HG02943 (cell line): ENCODE data around the gene IL32.

Experiments
- ATAC-seq: cut with Tn5 transposase; IDR thresholded peaks from one replicate; pipeline ENCODE4 v1.9.1; 2021; ENCODE audit warnings: mild to moderate bottlenecking, low read depth, moderate library complexity; ENCODE audit not compliant: unreplicated experiment

IL32 gene

DNA sequence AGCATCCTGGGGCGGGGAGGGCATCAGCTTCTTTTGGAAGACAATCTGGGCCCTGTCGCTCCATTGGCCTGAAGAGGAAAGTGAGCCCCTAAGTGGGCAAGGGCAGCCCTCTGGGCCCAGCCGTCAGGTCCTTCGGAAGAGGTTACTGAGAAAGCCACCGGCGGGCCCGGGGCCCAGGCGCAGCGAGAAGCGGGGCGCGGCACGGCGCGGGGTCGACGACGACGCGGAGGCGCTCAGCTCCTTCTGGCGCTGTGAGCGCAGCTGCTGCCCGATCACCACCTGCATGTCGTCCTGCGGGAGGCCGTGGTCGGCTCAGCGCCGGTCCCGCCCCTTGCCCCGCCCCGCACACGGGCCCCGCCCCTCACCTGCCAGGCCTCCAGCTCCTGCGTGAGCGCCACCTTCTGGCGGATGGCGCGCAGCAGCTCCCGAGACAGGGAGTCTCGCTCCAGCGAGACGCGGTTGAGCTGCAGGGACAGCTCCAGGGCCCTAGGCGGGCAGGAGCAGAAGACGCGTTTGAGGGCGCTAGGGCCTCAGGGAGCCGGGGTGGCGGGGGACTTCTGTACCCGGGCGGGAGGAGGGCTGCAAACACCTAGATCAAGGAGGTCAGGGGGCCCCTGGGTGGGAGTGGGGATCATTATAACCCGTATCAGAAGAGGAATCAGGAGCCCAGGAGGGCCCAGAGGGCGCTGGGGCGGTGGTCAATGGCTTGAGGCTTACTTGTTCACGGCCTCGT, 37.3 kb upstream of the IL32 start:
- no peak for ATAC-seq

DNA sequence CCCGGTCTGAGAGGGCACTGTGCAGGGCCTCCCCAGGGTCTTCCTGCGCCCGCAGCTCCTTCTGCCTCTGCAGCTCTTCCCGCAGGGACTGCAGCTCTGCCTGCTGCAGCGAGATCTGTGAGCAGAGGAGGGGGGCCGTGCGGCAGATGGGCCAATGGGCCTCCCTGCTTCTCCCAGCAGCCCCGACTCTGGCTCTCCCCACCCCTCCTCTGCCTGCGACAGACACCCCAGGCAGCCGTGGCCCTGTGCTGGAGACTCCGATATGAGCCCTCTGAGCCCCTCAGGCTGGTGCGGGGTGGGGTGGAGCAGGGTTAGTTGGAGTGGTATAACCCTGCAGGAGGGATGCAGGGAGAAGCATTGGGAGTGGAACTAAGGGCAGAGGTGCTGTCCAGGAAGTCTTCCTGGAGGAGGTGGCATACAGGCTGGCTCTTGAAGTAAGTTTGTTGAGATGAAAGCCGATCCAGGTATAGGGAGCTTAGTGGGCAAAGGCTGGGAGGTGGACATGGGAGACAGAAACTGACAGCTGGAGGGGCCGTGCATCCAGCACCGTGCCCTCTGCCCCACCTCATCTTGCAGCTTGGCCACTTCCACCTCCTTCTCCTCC, 36.6 kb upstream of the IL32 start:
- no peak for ATAC-seq

DNA sequence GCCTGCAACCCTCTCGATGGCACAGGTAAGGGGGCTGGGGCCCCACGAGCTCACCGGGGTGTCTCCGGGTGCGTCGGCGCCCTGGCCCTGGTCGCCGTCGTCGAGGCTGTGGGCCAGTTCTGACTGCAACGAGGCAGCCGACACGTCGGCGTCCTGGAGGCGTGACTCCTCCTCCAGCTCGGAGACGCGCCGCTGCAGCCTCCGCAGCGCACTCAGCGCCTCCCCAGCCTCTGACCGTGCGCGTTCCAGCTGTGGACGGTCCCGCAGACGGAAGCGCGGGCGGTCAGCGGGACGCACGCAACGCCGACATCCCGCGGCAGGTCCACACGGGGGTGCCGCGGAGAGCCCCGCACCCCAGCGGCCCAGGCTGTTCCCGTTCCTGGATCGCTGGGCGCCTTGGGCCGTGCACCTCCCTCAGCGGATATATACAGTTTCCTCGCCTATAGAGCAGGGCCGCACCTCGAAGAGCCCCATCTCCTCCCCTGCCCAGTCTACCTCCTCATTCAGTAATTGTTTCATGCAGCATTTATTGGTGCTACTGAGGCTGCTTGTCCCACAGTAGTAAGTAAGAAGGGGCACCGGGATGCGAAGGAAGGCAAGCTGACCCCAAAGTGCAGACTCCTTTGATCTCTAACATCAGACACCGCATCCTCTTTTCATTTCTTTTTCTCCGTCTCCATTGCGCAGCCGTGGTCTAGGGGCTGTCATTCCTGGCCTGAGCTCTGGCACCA, 35.8 kb upstream of the IL32 start:
- no peak for ATAC-seq

DNA sequence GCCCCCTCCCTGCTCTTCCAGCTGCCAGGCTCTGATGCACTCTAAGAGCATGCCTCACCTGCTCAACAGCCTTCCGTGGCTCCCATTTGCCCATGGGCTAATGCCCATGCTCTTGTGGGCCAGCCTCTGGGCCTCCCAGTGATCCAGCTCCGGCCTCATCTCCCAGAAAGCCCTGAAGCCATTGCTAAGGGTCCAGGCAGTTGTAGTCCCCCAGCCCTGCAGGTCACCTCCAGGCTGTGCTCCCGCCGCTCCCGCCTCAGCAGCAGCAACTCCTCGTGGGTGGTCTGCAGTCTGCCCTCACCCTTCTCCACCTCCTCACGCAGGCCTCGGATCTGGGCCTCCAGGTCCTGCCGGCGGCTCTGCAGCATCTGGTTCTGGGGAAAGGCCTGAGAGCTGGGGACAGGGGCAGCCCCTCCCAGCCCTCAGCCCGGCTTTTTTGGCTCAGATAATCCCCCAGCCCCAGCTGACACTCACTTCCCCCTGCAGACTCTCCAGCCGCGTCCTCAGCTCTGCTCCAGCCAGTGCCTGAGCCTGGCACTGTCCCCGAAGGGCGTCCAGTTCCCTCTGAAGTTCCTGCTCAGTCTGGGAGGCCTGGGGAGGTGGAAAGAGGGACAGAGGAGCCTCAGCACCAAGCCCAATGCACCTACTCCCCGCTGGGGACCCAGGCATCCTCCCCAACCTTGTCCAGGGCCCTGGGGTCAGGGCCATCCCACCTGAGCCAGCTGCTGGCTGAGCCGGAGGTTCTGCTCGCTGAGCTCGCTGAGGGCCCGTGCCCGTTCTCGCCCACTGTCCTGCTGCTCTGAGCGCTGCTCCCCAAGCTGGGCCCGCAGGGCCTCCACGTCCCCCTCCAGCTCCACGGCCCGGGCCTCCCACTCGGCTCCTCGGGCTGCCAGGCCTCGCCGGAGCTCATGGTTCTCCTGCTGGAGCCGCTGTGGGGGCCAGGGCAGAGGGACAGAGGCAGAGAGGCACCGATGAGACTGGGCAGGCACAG, 34.9 kb upstream of the IL32 start:
- no peak for ATAC-seq

DNA sequence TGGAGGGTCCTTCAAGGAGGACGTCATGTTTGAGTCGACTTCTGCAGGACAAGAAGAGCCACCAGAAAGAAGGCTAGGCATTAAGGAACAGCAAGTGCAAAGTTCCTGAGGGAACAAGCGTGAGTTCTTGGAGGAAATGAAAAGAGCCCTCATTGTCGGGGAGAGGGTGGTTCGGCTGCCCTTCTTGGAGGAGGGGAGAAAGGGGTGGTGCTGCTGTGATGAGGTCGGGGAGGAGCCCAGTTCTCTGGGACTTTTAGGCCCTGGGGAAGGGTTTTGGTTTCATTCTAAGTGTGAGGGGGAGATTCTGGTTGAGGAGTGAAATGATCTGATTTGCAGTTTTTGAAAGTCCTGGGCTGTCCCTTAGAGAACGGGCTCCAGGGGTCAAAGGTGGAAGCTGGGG, 32.8 kb upstream of the IL32 start:
- no peak for ATAC-seq

DNA sequence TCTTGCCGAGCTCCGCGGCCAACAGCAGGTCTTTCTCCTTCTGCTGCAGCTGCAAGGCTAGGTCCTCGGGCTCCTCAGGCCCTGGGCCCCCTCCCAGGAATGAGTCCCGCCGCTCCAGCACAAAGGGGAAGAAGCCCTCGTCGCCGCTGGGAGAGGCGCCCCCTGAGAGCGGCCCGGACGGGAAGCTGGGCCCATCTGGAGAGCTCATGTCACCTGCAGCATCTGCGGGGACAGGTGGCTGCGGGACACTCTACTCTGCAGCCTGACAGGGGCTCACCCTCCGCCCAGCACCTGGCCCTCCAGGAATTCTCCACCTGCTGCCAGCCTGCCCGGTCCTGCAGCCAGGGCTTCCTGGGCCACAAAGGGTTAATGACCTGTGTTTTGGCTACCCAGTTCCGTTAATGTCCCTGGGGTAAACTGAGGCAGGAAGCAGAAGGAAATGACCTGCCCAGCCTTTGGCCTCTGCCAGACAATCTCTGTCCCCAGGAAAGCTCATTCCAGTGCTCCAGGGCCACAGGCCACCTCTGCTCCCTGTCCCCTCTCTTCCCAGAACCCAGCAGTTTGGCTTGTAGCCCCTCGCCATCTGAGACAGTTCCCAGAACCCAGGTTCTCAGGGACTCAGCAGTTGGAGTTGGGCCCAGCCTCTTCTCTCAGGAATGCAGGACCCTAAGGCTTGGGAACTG, 30.0 kb upstream of the IL32 start:
- ATAC-seq: no peak

DNA sequence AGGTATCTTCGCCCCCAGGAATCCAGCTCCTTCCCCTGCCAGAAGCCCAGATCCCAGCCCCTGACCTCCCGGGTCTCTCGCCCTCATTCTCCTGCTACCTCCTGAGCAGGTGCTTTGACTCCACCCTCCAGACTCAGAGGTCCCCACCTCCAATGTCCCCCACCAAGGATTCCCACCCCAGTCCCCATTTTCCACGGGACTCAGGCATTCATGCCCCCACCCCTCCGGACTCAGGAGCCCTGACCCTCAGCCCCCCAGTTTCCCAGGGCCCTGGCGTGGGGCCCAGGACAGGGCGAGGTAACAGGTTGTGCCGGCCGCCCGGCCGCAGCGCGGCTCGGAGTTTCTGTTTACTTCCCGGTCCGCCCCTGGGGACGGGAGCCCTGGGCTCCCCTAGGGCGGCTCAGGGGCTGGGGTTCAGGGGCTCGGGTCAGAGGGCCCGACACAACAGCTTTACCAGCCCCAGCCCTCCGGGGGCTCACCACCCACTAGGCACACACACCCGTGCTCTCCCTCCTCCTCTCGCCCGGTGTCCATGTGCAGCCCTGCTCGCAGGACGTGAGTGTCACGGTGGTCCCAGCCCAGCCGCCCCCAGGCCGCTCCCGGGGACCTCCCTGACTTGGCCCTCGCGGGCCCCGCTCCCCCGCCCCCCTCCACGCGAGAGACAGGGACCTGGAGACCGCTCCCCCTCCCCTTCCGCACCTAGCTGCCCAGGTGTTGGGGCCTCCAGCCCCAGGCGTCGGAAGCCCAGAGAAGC, 29.3 kb upstream of the IL32 start:
- ATAC-seq: no peak

DNA sequence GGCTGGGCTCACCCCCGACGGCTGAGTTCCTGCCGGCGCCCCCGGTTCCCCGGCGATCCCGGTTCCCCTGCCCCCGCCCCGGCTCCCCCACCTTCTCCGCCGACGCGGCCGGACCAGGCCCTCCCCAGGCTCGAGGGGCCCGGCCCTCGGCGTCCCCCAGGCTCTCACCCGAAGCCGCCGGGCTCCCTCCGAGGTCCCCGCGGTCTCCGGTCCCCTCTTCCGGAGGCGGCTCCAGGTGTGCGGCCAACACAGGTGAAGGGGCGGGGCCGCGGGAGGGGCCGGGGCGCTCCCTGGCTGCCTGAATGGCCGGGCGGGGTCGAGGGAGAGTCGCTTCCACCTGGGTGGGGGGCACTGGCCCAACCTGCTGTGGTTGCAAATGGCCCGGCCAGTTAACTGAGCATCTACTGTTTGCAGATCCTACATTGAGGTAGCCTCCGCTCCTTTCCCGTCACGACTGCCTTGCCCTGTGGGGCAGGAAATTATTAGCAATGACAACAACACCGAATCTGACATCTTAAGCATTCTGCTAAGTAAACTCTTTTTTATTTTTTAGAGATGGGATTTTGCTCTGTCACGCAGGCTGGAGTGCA, 28.6 kb upstream of the IL32 start, which contains the start of gene BICDL2:
Gene BICDL2 (minus strand): TSS at position 219 of the 590 bp plus-strand sequence. CDS start 1,448 bp downstream, outside the sequence.
- ATAC-seq: no peak

DNA sequence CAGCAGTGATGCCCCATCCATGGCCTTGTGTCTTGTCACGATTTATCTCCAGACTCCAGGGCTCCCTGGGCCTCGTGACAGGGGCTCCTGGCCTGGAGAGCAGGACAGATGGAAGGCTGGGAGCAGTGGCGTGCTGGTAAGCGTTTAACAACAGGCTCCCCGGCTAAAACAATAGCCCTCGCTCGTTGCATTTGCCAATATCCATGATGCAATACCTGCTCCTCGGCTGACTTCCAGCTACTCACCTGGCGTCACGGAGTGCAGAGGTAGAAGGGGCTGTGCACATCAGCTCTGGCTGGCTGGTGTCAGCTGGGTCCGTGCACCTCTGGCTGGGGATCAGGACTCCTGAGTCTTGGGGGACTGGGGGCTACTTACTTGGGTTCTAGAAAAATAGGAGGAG, 27.2 kb upstream of the IL32 start:
- no peak for ATAC-seq

DNA sequence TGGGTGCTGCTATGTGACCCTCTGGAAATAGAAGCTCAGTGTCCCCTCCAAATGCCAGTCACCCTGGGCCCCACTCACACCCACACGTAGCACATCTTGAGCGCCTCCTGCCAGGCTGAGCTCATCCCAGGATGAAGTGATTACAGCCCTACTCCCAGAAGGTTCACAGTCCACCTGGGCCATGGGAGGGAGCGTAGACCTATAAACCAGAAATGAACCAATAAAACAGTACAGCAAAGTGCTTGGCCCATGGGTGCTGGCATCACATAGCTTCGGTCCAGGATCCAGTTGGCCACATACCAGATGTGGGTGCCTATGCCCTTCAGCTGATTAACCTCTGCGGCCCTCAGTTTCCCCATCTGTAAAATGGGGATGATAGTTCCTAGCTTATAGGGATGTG, 26.5 kb upstream of the IL32 start:
- no peak for ATAC-seq

DNA sequence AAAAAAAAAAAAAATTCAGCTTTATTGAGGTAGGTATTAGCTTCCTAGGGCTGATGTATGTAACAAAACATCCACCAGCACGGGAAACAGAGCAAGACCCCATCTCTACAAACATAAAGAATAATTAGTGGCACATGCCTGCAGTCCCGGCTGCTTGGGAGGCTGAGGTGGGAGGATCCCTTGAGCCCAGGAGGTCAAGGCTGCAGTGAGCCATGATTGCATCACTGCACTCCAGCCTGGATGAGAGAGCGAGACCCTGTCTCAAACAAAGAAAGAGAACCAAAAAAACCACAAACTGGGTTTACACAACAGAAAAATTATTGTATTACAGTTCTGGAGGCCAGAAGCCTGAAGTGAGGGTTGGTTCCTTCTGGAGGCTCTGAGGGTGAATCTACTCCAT, 23.1 kb upstream of the IL32 start:
- no peak for ATAC-seq

DNA sequence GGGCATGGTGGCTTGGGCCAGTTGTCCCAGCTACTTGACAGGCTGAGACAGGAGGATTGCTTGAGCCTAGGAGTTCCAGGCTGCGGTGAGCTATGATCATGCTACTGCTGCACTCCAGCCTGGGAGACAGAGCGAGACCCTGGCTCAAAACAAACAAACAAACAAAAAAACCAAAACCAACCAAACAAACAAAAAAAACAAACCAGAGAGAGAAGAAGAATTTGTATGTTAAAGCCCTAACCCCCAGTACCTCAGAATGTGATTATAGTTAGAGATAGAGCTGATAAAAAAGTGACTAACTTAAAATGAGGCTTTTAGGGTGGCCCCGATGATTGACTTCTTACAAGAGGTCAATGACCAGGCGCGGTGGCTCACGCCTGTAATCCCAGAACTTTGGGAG, 20.7 kb upstream of the IL32 start:
- no peak for ATAC-seq

DNA sequence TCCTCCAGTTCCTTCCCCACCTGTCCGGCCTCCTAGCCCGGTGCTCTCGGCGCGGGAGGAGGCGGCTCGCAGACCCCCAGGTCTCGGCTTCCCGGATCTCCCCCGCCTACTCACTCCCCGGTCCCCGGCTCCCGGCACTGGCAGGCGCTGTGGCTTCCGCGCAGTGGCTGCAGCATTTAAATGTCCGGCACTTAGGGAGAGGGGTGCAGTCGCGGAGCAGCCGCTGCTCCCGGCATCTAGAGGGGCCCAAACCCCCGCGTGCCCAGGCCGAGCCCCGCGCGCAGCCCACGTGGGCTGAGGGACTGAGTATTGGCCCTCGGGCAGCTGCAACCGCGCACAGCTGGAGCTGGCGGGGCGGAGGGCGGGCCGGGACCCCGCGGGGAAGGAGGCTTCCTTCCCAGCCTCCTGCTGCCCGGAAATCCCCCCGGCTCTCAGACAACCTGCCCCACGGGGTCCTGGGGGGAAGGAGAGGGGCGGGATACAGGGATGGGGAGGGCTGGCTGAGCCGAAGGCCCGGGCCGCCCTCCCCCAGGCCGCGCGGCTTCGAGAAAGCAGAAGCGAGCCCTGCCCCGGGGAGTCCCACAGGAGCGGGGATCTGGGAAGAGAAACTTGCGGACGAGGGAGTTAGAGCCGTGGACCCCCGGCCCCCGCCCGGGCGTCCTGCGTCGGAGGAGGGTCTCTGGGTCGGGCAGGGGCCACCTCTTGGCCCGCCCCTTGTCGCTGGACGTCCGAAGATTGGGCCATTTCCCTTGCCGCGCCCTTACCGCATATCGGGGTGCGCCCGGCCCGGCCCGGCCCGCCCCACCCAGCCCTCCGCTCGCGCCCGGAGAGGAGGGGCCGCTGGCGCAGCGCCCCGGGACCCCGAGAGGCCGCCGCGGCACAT, 19.4 kb upstream of the IL32 start, which contains the start of gene MMP25:
Gene MMP25 (plus strand): TSS at position 804 of the 883 bp plus-strand sequence. CDS start 357 bp downstream, outside the sequence.
- ATAC-seq: no peak

DNA sequence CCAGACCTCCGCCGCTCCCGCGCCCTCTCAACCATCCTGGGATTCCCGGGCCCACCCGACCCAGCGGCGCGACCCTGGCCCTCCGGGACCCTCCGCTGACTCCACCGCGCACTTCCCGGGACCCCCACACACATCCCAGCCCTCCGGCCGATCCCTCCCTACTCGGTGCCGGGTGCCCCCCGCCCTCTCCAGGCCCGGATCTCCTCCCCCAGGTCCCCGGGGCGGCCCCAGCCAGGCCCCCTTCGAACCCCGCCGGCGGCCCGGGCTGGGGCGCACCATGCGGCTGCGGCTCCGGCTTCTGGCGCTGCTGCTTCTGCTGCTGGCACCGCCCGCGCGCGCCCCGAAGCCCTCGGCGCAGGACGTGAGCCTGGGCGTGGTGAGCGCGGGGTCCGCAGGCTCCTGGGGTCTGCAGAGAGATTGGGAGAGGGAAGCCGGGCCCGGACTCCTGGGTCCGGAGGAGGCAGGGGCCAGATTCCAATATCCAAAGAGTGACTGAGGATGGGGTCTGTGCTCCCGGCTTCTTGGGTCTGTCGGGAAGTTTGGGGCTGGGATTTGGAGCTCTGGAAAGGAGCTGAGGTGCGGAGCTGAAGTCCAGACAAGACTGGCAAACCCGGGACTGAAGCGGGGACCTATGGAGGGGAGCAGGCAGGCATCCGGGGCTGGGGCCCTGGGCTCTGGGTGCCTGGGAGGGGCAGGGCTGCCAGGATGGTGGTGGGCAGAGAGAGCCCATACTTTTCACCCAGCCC, 18.6 kb upstream of the IL32 start:
- ATAC-seq: no peak

DNA sequence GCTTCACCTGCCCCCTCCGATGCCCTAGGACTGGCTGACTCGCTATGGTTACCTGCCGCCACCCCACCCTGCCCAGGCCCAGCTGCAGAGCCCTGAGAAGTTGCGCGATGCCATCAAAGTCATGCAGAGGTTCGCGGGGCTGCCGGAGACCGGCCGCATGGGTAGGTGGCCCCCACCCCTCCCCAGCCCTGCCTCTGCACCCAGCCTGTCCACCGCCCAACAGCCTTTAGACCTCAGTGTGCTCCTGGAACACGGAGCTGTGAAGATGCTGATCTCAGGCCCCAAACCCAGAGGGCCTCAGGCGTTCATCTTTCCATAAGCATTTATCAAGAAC, 18.1 kb upstream of the IL32 start:
- ATAC-seq: no peak

DNA sequence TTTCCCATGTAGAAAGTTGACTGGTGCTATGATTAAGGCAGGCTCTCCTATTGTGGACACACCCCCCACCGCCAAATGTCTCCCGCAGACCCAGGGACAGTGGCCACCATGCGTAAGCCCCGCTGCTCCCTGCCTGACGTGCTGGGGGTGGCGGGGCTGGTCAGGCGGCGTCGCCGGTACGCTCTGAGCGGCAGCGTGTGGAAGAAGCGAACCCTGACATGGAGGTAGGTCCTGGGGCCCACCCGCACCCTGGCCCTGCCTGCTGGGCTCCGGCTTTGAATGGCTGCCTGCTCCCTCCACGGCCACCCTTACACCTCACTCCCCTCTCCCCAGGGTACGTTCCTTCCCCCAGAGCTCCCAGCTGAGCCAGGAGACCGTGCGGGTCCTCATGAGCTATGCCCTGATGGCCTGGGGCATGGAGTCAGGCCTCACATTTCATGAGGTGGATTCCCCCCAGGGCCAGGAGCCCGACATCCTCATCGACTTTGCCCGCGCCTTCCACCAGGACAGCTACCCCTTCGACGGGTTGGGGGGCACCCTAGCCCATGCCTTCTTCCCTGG, 15.4 kb upstream of the IL32 start:
- ATAC-seq: no peak

DNA sequence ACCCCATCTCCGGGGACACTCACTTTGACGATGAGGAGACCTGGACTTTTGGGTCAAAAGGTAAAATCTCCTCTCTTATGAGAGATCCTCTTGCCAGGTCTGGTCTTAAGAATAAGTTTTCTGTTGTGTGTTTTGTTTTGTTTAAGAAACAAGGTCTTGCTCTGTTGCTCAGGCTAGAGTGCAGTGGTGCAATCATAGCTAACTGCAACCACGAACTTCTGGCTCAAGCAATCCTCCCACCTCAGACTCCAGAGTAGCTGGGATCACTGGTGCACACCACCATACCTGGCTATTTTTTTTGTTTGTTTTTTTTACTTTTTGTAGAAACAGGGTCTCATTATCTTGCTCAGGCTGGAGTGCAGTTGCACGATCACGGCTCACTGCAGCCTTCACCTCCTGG, 15.0 kb upstream of the IL32 start:
- ATAC-seq: no peak
